SH-SY5Y (cell line): ENCODE measurements around the gene RFNG.

Experiments
- GATA2 ChIP-seq: IDR thresholded peaks from 2 replicates; pipeline ENCODE4 v1.6.1; 2011; ENCODE audit warnings: mild to moderate bottlenecking, low read depth, low read length
- GATA3 ChIP-seq: IDR thresholded peaks from 2 replicates; pipeline ENCODE4 v1.6.1; 2011; ENCODE audit warnings: low read depth, mild to moderate bottlenecking, low read length, moderate library complexity

The RFNG gene

GRCh38 chr17:82092995-82093751 is 41.6 kb upstream of the RFNG start:
- no peak for TF ChIP-seq GATA2
- TF ChIP-seq GATA3: no peak

GRCh38 chr17:82092628-82092994 is 41.0 kb upstream of the RFNG start:
- TF ChIP-seq GATA2: no peak
- TF ChIP-seq GATA3: no peak

- TF ChIP-seq GATA3 (no peak), GATA2 (no peak)
Observed at GRCh38 chr17:82092094-82092586, 40.5 kb upstream of the RFNG start.

DNA sequence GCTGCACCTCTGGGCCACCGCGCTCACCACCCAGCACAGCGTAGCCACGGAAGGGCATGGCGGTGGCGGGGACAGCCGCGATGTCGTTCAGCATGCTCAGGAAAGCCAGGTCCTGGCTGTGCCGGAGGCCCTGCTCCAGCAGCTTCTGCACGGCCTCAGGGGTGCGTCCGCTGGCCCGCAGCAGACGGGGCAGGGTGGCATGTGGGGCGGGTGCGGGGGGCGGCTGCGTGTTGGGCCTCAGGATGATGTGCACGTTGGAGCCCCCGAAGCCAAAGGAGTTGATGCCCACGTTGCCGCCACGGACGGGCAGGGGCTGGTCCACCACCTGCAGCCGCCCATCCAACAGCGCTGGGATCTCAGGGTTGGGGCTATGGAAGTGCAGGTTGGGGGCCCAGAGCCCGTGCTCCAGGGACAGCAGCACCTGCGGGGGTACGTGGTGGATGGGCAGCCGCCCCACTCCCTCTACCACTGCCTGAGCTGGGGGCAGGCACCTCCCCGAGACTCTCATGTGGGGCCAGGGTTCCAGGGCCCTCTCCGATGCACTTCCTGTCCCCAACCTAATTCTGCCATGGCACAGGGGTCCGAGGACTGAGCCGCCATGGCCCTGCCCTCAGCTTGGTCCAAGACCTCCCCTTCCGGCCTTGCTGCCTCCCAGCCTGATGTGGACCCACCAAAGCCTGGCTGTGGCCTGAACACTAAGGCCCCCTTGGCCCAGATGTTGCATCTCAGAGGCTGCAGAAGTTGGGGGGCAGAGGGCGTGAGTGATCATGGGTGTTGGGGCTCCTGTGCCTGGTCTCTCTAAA is 39.9 kb upstream of the RFNG start:
- TF ChIP-seq GATA2 (no peak), GATA3 (no peak)

DNA sequence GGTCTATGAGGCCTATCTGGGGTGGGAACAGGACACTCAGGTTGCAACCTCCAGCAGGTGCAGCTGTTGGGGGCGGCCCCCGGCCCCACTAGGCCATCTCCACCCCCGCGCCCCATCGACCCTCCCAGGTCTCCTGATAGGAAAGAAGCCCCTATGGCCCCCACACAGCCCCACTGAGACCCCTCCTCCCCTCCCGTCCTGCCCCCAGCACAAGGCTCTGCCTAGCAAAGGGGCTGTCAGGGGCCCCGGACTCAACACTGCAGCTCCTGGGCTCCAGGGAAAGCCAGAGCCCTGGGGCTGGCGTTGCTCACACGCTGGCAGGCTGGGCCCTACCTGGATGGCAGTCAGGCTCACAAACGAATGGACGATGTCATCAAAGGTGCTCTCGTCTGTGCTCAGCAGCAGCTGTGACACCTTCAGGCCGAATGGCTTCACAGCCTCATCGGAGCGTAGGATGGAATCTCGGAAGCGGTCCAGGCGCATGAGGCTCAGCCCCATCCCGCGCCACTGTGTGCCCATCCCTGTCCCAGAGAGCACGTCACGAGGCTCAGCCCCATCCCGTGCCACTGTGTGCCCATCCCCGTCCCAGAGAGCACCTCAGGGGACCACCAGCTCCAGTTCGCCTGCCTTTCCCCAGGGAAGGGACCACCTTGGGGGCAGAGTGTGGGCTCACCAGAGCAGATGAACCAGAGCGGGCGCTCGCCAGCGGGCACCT is 39.1 kb upstream of the RFNG start:
- no peak for TF ChIP-seq GATA2
- TF ChIP-seq GATA3: no peak

DNA sequence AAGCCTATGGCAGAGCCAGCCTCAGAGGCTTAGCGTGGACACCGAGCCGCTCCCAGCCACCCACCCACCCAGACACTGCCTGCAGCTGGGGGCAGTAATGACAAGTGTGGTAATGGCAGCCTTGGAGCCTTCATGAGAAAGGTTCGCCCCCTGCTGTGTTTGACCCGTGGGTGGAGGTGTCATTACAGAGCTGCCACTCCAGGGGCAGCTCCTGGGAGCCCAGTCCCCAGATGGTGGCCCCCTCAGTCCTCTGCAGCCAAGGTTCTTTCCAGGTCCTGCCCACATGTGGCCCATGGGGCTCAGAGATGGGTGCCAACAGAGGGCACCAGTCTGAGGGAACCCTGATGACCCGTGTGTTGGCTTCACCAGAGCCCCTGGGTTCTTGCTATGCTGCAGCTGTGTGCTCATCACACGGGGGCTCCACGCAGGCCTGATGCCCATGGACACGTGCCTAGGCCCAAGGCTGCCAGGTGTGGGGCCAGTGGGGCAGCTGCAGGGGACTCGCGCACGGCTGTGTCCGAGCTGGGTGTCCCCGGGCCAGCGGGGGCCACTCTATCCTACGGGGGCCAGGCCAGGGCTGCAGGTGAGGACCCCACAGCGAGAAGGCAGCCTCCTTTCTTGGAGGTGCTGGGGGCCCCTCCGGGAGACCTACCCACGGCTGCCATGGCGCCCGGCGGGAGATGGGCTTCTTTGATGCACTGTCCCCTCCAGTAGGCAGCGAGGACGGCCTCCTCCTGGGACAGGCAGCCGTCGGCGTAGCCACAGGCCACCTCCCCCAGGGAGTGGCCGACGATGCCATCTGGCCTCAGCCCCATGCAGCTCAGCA is 38.3 kb upstream of the RFNG start:
- no peak for TF ChIP-seq GATA3
- no peak for TF ChIP-seq GATA2

- TF ChIP-seq GATA3: no peak
- TF ChIP-seq GATA2: no peak
Observed at GRCh38 chr17:82088838-82089722, 37.5 kb upstream of the RFNG start.

DNA sequence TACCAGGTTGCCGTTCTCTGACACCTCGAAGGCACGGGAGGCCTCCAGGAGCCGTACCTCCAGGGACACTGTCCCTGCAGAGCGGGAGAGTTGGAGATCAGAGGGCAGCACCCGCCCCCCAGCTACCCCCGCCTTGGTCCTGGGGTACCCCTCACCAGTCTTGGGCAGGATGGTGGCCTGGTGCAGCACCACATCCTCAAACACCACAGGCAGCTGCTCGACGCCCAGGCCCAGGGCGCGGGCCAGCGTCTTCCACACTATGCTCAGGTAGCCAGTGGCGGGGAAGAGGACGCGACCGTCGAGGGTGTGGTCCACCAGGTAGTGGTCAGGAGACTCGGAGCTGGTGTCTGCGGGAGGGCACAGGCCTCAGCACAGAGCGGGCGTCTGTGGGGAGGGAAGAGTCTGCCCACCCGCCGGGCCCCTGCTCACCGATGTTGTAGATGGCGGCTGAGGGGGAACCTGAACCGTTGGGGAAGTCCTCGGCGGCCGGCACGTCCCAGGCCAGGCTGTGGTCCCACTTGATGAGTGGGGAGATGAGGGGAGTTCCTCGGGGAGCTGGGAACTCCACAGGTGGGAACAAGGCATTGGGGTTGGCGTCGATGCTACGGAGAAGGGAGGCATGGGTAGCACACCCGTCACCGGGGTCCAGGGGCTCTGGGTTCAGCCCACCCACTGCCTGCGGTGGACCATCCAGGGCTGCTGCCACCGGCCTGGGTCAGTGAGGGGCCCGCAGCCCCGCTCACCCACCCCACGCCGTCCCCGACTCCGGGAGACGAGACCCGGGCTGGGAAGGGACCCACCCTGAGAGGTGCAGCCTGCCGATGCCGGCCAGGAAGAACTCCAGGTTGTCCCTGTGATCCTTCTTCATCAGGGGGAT is 36.6 kb upstream of the RFNG start:
- no peak for TF ChIP-seq GATA3
- TF ChIP-seq GATA2: no peak

- TF ChIP-seq GATA2 (no peak), GATA3 (no peak)
Observed at GRCh38 chr17:82086941-82087906, 35.6 kb upstream of the RFNG start.

DNA sequence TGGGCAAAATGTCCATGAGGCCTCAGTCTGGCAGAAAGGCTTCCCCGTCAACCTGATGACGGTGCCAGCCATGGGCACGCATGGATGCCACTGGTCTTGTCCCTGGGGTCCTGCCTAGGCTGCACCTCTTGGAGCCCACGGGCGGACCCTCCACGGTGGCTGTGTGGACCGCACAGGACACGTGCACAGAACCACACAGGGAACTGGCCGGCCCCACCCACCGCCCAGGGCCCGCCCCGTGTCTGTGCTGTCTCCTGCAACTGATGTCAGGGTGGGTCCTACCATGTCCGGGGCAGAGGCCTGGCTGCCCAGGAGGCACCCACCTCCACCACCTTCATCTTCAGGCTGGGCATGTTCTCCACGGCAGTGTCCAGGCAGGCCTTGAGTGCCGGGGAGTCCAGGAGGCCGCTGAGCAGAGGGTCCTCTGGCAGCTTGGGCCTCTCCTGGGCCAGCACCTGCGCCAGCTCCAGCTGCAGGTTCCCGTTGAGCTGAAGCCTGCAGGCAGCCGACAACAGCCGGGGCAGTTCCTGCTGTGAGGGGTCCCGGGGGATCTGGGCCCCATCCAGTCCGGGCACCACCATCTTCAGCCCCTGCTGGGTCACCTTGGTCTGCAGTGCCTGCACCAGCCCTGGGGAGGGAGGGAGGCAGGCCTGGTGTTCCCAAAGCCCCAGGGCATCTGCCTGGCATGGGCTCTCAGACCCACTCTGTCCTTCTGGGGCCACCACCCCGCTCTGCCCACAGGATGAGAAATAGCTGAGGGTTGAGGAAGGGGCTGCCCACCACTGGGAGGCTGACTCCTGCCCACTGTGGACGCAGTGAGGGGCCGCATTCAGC is 34.5 kb upstream of the RFNG start:
- TF ChIP-seq GATA3 (no peak), GATA2 (no peak)
